Neutrophil (primary cell): ENCODE measurements around the gene KRT7.

Experiments used
- H3K27ac ChIP-seq: fragments of 200-600 bp; sonication (generic); 2 replicates; pipeline ENCODE4 v1.5.1; 2016; ENCODE audit warnings: mild to moderate bottlenecking, moderate library complexity
- H3K27me3 ChIP-seq: fragments of 200-600 bp; sonication (generic); 2 replicates; pipeline ENCODE4 v1.6.0; 2016; ENCODE audit warnings: mild to moderate bottlenecking
- H3K36me3 ChIP-seq: fragments of 200-600 bp; sonication (generic); 2 replicates; pipeline ENCODE4 v1.5.1; 2017
- H3K4me1 ChIP-seq, 2 experiments: fragments of 200-600 bp in 1 of 2; sonication (generic) in 1 of 2; 1 replicate in 1 of 2; 2 replicates in 1 of 2; pipeline versions ENCODE4 v1.5.1 to v1.6.1; 2013 to 2016; ENCODE audit warnings: low read depth in 1 of 2, low read length in 1 of 2, mild to moderate bottlenecking in 1 of 2, moderate library complexity in 1 of 2; ENCODE audit not compliant: control insufficient read depth in 1 of 2, insufficient read depth in 1 of 2
- H3K4me3 ChIP-seq, 2 experiments: fragments of 200-600 bp in 1 of 2; sonication (generic) in 1 of 2; 1 replicate in 1 of 2; 2 replicates in 1 of 2; pipeline ENCODE4 v1.5.1; 2013 to 2016; ENCODE audit warnings: low read depth in 1 of 2, low read length in 1 of 2, mild to moderate bottlenecking in 1 of 2, moderate library complexity in 1 of 2
- H3K9me3 ChIP-seq: fragments of 200-600 bp; sonication (generic); 2 replicates; pipeline ENCODE4 v1.5.1; 2016
- CTCF ChIP-seq: fragments of 200-600 bp; sonication (generic); IDR thresholded peaks from 2 replicates; pipeline ENCODE4 v1.5.1; 2016; ENCODE audit warnings: antibody characterized with exemption

Gene KRT7

DNA sequence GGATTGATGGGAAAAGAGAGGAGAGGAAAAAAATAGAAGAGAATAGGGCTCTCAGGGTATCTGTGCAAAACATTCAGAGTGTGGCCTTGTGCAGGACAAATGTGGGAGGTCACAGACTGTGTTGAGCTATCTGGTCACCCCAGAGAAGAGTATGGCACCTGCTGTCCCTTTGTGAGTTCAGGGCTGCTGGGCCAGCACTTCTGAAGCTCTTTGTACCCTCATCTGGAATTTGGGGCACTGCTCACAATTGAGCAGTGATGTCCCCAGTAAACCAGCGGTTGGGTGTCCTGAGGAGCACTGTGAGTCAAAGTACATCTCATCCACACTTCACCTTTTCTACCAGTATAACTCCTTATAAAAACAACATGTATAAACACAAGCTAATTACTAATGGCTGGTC lies 60.9 kb downstream of the KRT7 start:
- H3K9me3 ChIP-seq, result no peaks in the 10 kb centered on the region
- no peaks in the 10 kb centered on the region for H3K4me1 ChIP-seq
- H3K4me3 ChIP-seq, result no peak overlapping the region
- H3K27me3 ChIP-seq, result peaks cover 67% of the 10 kb centered on the region
- H3K36me3 ChIP-seq, result no peaks in the 10 kb centered on the region
- no peak for TF ChIP-seq CTCF
- H3K27ac ChIP-seq, result no peak overlapping the region

GRCh38 chr12:52294803-52295202 lies 61.8 kb downstream of the KRT7 start:
- Histone ChIP-seq H3K27me3 (peaks cover 71% of the 10 kb centered on the region), H3K36me3 (no peaks in the 10 kb centered on the region), H3K27ac (no peak overlapping the region), H3K4me1 (no peaks in the 10 kb centered on the region), H3K9me3 (no peaks in the 10 kb centered on the region), H3K4me3 (no peak overlapping the region)
- TF ChIP-seq CTCF, result no peak

GRCh38 chr12:52295663-52296062 lies 62.6 kb downstream of the KRT7 start:
- no peak overlapping the region for H3K27ac ChIP-seq
- peaks cover 77% of the 10 kb centered on the region for H3K27me3 ChIP-seq
- no peaks in the 10 kb centered on the region for H3K4me1 ChIP-seq
- no peaks in the 10 kb centered on the region for H3K9me3 ChIP-seq
- TF ChIP-seq CTCF, result no peak
- H3K4me3 ChIP-seq, result no peak overlapping the region
- H3K36me3 ChIP-seq, result no peaks in the 10 kb centered on the region

DNA sequence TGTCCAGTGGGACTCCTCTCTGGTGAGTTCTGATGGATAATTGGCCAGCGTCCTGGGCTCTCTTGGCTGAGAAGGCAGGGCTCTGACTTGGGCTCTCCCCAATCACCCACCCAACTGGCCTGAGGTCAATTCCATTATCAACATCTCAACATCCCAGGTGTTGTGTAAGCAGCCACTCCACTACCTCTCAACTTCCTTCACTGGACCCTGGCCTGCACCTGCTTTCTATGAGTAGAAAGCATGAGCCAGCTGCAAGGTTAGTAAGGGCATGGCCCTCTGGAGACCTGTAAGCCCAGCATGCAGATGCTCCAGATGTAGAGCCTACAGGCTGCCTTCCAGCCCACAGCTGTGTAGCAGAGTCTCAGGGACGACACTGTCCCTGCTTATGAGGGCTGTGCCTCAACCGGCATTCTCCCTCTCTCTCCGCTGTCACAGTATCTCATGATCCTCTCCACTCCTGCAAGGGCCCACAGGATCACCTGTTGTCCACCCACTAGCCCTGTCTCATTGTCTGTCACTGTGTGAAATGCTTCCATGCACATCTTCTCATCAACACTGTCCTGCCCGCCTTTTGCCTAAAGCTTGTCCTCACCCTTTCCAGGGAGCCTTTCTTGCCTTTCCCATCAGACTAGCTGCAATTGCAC lies 63.7 kb downstream of the KRT7 start:
- Histone ChIP-seq H3K4me3 (no peak overlapping the region), H3K27me3 (peaks cover 72% of the 10 kb centered on the region), H3K4me1 (no peaks in the 10 kb centered on the region), H3K9me3 (no peaks in the 10 kb centered on the region), H3K36me3 (no peaks in the 10 kb centered on the region), H3K27ac (no peak overlapping the region)
- TF ChIP-seq CTCF, result no peak
